Measurements from ENCODE around the gene SLC1A7.

- TF ChIP-seq, protein P1, sequence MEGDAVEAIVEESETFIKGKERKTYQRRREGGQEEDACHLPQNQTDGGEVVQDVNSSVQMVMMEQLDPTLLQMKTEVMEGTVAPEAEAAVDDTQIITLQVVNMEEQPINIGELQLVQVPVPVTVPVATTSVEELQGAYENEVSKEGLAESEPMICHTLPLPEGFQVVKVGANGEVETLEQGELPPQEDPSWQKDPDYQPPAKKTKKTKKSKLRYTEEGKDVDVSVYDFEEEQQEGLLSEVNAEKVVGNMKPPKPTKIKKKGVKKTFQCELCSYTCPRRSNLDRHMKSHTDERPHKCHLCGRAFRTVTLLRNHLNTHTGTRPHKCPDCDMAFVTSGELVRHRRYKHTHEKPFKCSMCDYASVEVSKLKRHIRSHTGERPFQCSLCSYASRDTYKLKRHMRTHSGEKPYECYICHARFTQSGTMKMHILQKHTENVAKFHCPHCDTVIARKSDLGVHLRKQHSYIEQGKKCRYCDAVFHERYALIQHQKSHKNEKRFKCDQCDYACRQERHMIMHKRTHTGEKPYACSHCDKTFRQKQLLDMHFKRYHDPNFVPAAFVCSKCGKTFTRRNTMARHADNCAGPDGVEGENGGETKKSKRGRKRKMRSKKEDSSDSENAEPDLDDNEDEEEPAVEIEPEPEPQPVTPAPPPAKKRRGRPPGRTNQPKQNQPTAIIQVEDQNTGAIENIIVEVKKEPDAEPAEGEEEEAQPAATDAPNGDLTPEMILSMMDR (IDR thresholded peaks at IDR 0.05), result no peak
- TF ChIP-seq POLR2A (IDR thresholded peaks at IDR 0.05), result no peak
- TF ChIP-seq POLR2AphosphoS5 (IDR thresholded peaks at IDR 0.05), result no peak
- TF ChIP-seq EP300 (IDR thresholded peaks at IDR 0.05), result no peak
Measured at GRCh38 chr1:53116307-53116810, 26.1 kb downstream of the SLC1A7 start.
